GM18517 (cell line): ENCODE results near the gene PITPNM1.
A peak's percentile ranks its signal among the peaks of the same experiment; 100 is the strongest.
"Not testable (repeated sequence)": the region's sequence is repeated elsewhere in the genome, so short reads cannot be mapped to it uniquely, and the experiment has no call there.

ENCODE experiments used
- ATAC-seq: cut with Tn5 transposase; IDR thresholded peaks from one replicate; pipeline ENCODE4 v1.9.1; 2021; ENCODE audit warnings: mild to moderate bottlenecking, moderate library complexity; ENCODE audit not compliant: unreplicated experiment

PITPNM1 gene

DNA sequence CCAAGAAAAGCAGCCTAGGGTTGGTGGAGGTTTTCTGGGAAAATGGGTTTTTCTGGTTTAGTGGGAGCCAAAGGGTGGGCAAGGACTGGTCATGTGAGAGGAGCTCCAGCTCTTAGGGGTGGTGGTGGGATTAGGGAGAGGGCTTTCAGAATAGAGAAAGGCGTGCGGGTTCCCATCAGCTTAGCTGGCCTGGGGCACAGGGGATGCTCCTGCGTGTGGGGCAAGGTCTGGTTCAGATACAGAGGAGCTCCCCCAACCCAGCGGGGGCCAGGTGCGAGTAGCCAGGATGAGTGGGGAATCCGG, 36.8 kb downstream of the PITPNM1 start:
- no peak for ATAC-seq

DNA sequence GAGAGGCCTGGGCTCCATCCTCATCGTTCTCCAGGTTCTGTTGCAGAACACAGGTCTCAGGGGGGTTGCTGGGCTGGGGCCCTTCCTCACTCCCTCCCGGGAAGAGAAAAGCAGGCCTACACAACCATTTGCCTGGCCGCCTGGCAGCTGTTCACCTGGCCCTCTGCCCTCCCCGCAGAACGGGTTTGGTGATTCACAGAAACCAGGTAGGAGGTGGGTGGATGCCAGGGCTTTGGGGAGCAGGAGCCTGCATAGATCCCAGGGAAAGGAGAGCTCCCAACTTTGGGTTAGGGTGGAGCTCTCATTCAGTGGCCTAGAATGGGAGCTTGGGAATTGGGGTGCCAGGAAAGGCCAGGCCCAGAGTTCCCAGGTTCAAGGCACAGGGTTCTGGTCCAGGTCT, 37.1 kb downstream of the PITPNM1 start:
- no peak for ATAC-seq

DNA sequence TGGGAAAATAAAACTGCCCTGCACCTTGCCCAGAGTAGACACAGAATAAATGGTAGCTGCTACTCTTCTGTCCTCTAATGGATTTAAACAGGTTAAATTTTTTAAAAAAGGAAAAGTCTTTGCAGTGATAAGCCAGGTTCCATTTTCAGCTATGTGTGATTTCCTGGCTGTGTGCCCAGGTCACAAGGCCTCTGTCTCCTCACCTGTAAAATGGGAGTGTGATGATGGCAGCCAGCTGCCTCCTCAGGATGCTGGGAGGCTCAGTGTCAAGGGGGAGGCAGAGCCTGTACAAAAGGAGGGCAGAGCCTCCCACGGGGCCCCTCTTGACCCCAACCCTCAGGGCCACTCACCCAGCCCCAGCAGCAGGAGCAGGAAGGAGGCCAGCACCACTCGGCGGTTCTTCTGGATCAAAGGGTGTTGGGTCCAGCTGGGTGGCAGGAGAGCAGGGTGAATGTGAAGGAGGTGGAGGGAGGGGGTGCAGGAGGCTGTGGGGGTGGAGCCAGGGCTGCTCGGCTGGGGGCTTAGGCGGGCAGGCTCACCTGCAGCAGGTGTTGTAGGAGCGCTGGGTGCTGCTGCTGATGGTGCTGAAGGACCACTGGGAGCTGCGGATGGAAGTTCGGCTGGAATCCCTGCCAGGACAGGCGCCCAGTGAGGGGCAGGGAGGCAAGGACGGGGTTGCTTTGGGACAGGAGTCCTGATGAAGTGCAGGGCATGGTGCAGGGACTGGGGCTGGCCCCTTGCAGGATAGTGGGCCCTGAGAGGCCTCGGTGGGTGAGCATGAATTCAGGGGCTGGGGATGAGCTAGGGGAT, 38.0 kb downstream of the PITPNM1 start:
- ATAC-seq = no peak

DNA sequence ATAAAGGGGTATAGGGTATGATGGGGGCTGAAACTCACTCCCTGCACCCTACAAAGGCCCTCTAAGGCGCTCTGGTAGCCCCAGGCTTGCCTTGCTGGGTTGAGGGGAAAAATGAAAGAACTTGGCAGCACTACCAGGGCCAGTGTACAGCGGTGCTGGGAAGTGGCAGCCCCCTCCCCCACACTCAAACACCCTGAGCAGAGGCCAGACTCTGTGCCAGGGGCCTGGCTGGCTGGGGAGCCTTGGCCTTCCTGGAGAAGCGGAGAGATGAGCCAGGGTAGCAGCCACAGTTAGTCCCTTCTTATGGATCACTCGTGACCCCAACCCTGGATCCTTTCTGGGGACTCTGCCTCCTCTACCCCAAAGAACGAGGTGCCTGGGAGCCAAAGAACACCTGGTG, 38.8 kb downstream of the PITPNM1 start:
- ATAC-seq = no peak

DNA sequence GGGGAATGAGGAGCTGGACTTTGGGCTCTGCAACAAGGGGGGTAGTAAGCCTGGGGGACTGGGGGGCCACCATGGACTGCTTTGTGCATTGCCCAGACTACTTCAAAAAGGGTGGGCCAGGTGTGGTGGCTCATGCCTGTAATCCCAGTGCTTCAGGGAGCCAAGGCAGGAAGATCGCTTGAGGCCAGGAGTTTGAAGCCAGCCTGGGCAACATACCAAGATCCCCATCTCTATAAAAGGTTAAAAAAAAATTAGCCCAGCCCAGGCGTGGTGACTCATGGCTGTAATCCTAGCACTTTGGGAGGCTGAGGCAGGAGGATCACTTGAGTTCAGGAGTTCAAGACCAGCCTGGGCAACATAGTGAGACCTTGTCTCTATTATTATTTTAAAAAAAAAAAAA, 39.6 kb downstream of the PITPNM1 start:
- ATAC-seq = not testable (repeated sequence)

DNA sequence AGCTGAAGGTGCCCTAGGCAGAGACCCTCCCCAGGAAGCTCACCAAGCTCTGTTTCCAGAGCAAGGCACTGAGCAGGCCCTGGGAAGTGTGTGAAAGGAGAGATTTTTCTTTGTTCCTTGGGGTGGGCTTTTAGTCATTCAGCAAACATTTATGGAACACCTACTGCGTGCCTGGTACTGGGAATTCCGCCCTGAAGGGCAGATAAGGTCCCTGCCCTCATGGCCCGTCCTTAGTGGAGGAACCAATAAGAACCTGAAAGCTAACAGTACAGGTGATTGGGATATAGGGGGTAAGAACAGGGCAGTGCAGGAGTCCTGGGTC, 40.0 kb downstream of the PITPNM1 start:
- ATAC-seq = no peak

DNA sequence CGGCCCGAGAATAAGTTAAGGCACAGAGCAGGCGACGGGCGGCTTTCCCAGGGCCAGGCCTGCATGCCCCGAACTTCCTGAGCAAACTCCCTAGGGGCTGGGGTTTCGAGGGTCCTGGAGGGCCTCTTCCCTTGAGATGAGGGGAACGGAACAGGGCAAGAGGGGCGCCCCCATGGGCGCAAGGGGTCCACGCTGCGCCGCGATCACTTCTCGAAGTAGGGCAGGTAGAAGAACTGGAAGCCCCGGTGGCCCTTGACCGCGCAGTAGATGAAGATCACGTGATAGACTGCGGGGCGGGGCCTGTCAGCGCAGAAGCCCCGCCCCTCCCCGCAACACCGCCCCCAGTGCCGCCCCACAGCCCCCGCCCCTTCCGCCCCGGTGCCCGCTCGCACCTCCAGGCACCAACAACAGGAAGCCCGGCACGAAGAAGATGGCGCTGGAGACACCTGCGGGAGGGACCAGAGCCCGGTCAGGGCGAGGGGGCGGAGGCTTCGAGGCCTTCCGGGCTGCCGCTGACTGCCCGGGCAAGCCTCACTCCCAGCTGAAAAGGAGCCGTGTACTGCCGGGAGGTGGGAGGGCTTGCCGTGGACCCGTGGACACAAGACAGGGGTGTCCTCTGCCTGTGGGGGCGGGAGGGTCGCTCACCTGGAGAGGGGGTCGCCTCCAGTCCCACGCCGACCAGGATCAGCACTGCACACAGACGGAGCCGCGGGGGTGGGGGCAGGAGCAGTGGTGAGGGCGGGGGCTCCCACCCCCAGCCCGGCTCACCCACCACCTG, 40.6 kb downstream of the PITPNM1 start:
- ATAC-seq = peak; percentile 52

DNA sequence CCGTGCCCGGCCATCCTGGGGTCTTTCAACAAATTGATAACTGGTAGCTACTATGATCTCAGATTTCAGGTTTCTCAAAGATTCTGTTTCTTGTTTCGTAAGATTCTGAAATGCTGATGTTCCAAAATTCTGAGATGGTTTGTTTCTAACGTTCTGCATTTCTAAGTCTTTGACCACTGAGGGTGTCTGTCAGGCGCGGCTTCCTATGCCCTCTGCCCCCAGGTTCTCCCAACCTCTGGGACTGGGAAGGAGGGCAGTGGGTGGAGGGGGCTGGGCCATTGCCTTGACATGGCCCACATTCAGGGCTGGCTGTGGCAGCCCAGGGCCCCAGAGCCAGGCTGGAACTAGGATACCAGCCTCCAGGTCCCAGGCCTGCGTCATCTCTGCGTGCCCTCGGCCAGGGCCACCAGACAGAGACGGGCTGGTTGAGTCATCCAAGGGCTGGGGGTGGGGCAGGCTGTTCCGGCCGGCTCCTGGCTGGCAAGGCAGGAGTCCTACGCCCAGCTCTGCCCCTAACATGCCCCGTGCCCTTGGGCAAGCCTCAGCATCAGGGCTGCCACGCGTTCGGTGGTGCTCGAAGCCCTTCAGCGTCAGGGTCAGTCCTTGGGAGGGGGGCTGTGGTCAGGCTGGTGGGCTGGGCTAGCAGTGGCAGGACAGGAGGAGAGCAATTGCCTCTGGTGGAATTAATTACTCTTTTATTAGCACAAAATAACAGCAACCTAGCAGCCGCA, 41.3 kb downstream of the PITPNM1 start:
- ATAC-seq = no peak

DNA sequence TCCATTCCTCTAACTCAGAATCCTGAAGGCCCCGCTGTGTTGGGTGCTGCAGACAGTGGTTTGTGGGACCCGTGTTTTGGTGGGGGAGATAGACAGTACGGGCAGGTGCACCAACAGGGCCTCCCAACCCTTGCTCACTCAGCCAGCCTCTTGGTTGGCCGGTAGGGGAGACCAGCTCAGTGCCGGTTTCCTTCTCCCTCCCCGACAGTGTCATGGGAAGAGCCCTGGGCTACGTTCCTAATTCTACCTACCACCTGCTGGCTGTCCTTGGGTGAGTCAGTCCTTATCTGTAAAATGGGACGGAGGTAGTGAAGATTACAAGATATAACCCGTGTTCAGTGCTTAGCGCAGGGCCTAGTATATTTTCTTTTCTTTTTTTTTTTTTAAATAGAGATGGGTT, 42.0 kb downstream of the PITPNM1 start:
- no peak for ATAC-seq

DNA sequence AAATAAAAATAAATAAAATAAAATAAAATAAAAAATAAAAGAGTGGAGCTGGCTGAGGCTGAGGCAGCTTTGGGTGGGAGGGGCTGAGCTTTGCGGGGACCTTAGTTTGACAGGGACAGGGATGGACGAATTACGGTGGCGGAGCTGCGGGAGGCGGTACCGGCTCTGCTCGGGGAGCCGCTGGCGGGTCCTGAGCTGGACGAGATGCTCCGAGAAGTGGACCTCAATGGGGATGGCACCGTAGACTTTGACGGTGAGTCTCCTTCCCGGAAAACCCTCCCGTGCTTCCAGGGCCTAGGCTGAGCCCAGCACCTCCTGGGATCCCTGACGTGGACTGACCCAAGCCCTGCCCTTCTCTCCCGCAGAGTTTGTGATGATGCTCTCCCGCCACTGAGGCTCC, 46.9 kb downstream of the PITPNM1 start:
- no peak for ATAC-seq

DNA sequence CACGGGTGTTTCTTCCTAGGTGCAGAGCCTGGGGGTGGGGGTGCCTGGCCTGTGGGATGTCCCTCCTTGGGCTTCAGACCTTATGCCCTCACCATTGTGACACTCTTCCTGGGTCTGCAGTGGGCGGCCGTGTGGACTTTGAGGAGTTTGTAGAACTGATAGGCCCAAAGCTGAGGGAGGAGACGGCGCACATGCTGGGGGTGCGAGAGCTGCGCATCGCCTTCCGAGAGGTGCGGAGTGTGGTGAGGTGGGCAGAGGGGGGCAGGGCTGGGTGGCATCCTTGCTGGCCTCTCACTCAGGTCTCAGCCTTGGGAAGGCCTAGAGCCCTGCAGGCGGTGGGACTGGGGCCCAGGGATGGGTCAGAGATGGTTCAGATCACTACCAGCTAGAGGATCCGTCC, 47.7 kb downstream of the PITPNM1 start:
- no peak for ATAC-seq

DNA sequence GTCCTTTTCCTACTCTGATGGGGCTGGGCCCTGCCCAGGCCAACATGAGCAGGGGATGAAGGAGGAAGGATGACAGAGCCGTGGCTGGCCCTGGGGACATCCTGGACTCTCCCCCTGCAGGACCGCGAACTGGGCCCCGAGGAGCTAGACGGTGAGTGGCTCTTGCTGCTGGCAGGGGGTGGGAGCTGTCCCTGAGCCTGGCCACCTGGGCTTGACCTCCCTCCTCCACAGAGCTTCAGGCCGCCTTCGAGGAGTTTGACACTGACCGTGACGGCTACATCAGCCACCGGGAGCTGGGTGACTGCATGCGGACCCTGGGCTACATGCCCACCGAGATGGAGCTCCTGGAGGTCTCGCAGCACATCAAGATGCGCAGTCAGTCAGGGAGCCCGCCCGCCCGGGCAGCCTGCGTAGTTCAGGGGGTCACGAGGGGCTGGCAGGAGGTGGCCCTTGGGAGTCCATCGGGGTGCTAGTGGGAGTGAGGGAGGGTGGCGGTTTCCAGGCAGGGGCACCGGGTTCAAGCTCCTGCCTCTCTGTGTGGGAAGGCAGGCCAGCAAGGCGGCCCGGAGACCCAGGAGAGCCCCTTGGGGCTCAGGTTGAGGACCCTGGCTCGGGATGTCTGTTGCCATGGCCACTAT, 49.0 kb downstream of the PITPNM1 start:
- no peak for ATAC-seq

DNA sequence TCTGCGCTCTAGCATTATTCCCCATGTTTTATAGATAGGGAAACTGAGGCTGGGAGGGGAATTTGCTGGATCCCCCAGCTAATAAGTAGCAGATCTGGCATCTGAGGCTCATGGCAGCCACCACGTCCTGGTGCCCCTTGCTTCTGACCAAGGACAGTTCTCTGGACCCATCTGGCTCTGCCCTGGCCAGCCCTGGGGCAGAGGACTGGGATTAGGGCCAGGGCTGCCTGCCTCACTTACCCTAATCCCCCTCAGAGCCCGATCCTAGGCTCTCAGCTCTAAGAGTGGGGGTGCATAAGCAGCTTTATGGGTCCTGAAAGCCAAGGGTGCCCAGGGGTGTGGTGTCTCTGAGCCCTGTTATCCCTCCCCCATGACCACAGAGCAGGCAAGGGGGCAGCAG, 50.1 kb downstream of the PITPNM1 start, which contains the start of gene CABP4:
TSS of gene CABP4 (plus strand) at position 301 of the 400 bp plus-strand sequence. CDS start at position 371, 70 bp downstream.
- ATAC-seq = no peak

DNA sequence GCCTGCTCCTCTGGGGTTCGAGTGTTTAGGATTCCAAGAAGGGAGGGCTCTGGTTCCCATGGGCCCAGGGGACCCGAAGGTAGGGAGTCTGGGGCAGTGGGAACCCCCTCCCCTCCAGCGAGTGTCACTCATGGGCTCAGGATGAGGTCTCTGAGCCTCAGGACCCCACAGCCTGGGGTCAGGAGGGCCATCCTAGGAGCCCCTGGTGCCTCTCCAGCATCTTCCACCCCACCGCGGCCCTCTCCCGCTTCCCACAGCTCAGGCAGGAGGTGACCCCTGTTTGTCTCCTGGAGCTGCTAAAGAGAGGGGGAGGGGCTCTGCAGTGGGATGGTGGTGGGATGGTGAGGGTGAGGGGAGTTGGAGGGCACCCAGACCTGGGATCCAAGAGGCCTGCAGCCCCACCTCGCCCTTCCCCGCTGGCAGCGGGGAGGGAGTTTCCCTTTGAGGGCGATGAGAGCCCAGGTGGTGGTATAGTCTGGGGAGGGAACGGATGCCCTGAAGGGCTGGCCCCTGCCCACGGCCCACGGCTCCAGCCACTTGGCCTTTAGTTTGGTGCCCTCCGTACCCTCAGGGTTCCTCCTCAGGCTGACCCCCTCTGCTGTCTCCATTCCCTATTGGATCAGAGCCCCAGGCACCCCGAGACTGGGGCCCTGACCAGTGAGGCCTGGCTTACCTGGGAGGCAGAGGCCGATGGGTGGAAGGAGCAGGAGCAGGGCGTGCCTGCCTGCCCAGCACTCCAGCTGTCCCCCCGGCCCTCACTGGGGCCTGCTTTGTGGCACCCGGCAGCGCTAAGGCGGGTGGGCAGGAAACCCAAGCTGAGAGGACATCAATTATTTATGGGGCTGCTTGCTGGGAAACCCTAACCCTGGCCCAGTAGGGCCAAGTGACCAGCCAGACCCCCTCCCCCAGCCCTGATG, 51.1 kb downstream of the PITPNM1 start:
- ATAC-seq = no peak

DNA sequence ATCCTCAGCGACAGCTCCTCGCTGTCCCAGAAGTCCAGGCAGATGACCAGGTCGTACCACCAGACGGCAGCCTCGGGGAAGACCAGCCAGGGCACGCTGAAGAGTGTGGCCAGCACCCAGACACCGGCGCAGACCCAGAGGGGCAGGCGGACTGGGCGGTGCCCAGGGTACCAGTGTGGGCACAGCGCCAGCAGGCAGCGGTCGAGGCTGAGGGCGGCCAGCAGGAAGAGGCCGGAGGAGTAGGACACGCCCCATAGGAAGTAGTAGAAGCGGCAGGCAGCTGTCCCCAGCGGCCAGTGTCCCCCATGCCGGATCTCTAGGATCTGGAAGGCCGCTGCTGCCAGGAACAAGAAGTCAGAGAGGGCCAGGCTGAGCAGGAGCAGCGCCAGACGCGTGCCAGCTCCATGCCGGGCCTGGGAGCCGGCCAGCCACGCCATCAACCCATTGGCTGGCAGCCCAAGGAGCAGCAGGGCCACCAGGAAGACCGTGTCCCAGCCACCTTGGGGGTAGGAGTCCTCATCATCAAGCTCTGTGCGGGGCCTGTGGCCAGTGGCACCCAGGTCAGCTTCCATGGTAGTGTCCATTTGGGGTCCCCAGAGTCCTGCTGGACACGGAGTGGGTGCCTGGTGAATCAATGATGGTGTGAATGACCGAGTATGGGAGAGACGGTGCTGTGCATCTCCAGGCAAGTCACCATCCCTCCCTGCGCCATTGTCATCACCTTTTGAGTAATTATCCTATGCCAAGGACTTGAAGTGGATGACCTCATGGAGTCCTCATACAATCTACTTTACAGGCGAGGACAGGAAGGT, 52.8 kb downstream of the PITPNM1 start, which contains the start of gene GPR152:
TSS of gene GPR152 (minus strand) at position 589 of the 812 bp plus-strand sequence. CDS start at position 584, 5 bp downstream.
- ATAC-seq = no peak

DNA sequence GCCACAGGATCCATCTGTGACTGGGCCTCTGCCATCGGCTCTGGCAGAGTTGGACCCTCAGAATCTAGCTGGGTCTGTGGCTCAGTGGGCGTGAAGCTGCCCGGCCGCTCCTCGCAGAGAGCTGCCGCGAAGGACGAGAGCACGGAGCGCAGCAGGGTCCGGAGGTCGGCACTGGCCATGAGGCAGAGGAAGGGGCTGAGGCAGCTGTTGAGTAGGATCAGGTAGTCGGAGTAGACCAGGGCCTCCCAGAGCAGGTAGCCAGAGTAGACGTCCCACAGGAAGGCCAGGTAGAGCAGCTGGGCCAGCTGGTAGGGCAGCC, 53.5 kb downstream of the PITPNM1 start:
- ATAC-seq = no peak

DNA sequence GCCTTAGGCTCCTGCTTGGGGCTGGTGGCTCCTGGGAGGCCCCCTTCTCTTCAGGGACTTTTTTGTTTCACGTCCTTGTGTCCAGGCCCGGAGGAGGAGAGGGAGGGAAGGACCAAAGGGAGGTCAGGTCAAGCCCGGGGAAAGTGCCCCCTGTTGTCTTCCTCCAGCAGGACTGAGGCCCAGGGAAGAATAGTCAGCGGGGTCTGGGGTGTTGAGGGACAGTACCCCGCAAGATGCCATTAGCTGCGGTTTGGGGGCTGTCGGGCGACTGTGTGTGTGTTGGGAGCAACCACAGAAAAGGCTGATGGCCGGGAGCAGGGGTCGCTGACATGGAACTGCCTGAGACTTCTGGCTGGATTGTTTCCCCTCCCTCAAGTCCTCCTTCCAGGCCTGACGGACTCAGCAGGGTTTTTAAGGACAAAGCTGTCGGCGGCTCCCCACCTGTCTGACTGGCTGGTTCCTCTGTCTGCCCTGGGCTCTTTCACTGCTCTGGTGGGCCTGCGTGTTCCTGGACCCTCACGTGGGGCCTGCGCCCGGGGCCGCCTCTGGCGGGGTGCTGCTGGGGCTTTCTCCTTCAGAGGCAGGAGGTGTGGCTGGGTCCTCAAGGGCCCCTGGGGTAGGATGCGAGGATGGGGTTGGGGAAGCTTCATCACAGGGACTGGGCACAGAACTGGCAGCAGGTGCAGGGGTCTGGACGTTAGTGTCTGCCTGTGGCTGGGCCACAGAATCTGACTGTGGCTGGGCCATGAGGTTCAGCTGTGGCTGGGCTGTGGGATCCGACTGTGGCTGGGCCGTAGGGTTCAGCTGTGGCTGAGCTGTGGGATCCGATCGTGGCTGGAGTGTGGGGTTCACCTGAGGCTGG, 54.1 kb downstream of the PITPNM1 start:
- ATAC-seq = no peak

DNA sequence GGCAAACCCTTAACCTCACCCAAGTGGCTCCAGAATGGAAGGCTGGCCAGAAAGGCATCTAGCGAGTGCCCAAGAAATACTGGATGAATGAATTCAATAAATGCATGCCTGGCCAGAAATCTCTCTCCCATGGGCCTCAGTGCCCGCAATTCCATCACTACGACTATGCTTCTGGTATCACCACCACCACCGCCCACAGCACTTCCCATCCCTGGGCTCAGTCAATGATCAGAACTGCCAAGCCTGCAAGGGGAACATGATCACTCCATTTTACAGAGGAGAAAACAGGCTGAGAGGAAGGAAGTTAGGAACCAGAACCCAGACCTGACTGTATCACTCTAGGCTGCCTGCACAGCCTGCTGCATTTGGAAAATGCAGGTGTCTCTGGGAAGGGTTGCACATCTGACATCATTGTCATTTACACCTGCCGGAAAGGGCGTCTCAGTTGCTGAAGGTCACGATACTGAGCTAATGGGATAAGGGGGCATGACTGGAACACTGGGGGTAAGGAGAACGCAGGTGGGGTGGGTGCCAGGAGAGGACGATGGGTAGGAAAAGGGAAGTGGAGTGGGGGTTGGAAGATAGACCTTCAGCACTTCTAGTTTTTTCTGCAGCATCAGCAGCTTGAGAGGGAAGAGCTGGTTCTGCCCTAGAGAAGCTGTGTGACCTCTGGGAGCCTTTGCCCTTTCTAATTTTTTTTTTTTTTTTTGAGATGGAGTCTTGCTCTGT, 55.9 kb downstream of the PITPNM1 start:
- ATAC-seq = no peak
